ENCODE measurements around the gene PRB2.
"Not testable (repeated sequence)": the region's sequence is repeated elsewhere in the genome, so short reads cannot be mapped to it uniquely, and the experiment has no call there.

The PRB2 gene

GRCh38 chr12:11395467-11395866, at the start of gene PRB2:
PRB2 (minus strand) TSS chr12:11395567; CDS start chr12:11395529, 38 bp downstream.
- not testable (repeated sequence) for H3K4me1 ChIP-seq (ENCODE audit: control insufficient read depth, low read depth, low read length); H3K27me3 ChIP-seq (ENCODE audit: control insufficient read depth, insufficient read depth, low read length); H3K36me3 ChIP-seq (ENCODE audit: control insufficient read depth, low read depth, low read length); H3K4me3 ChIP-seq (ENCODE audit: low read length); H3K9ac ChIP-seq (ENCODE audit: low read length); H3K27ac ChIP-seq (ENCODE audit: low read length); H3K9me3 ChIP-seq (ENCODE audit: control insufficient read depth, low read depth, low read length)

GRCh38 chr12:11437966-11438365, 42.6 kb upstream of the PRB2 start:
- H3K27ac ChIP-seq (ENCODE audit: low read length): no peak overlapping the region
- H3K9me3 ChIP-seq (ENCODE audit: control insufficient read depth, low read depth, low read length): no peaks in the 10 kb centered on the region
- no peak overlapping the region for H3K9ac ChIP-seq (ENCODE audit: low read length)
- H3K27me3 ChIP-seq (ENCODE audit: control insufficient read depth, insufficient read depth, low read length): no peaks in the 10 kb centered on the region
- no peaks in the 10 kb centered on the region for H3K36me3 ChIP-seq (ENCODE audit: control insufficient read depth, low read depth, low read length)
- H3K4me3 ChIP-seq (ENCODE audit: low read length): no peak overlapping the region
- H3K4me1 ChIP-seq (ENCODE audit: control insufficient read depth, low read depth, low read length): no peaks in the 10 kb centered on the region

GRCh38 chr12:11433664-11434063, 38.3 kb upstream of the PRB2 start:
- Histone ChIP-seq H3K36me3 (ENCODE audit: control insufficient read depth, low read depth, low read length) (no peaks in the 10 kb centered on the region), H3K9me3 (ENCODE audit: control insufficient read depth, low read depth, low read length) (no peaks in the 10 kb centered on the region), H3K4me3 (ENCODE audit: low read length) (no peak overlapping the region), H3K27me3 (ENCODE audit: control insufficient read depth, insufficient read depth, low read length) (no peaks in the 10 kb centered on the region), H3K4me1 (ENCODE audit: control insufficient read depth, low read depth, low read length) (no peaks in the 10 kb centered on the region), H3K27ac (ENCODE audit: low read length) (no peak overlapping the region), H3K9ac (ENCODE audit: low read length) (no peak overlapping the region)

GRCh38 chr12:11431486-11431885, 36.1 kb upstream of the PRB2 start:
- no peak overlapping the region for H3K27ac ChIP-seq (ENCODE audit: low read length)
- H3K4me1 ChIP-seq (ENCODE audit: control insufficient read depth, low read depth, low read length): no peaks in the 10 kb centered on the region
- no peaks in the 10 kb centered on the region for H3K27me3 ChIP-seq (ENCODE audit: control insufficient read depth, insufficient read depth, low read length)
- H3K36me3 ChIP-seq (ENCODE audit: control insufficient read depth, low read depth, low read length): no peaks in the 10 kb centered on the region
- no peak overlapping the region for H3K4me3 ChIP-seq (ENCODE audit: low read length)
- no peaks in the 10 kb centered on the region for H3K9me3 ChIP-seq (ENCODE audit: control insufficient read depth, low read depth, low read length)
- no peak overlapping the region for H3K9ac ChIP-seq (ENCODE audit: low read length)

GRCh38 chr12:11427341-11427740, 32.0 kb upstream of the PRB2 start:
- Histone ChIP-seq H3K27me3 (ENCODE audit: control insufficient read depth, insufficient read depth, low read length) (no peaks in the 10 kb centered on the region), H3K4me3 (ENCODE audit: low read length) (no peak overlapping the region)

GRCh38 chr12:11412731-11413130, 17.4 kb upstream of the PRB2 start:
- H3K36me3 ChIP-seq (ENCODE audit: control insufficient read depth, low read depth, low read length): no peaks in the 10 kb centered on the region
- H3K4me3 ChIP-seq (ENCODE audit: low read length): no peak overlapping the region
- H3K27ac ChIP-seq (ENCODE audit: low read length): no peak overlapping the region
- H3K9me3 ChIP-seq (ENCODE audit: control insufficient read depth, low read depth, low read length): peaks cover 4% of the 10 kb centered on the region
- no peaks in the 10 kb centered on the region for H3K4me1 ChIP-seq (ENCODE audit: control insufficient read depth, low read depth, low read length)
- no peak overlapping the region for H3K9ac ChIP-seq (ENCODE audit: low read length)
- no peaks in the 10 kb centered on the region for H3K27me3 ChIP-seq (ENCODE audit: control insufficient read depth, insufficient read depth, low read length)

More at GRCh38 chr12:11427341-11427740, 32.0 kb upstream of the PRB2 start:
- no peak overlapping the region for H3K27ac ChIP-seq (ENCODE audit: low read length)
- no peaks in the 10 kb centered on the region for H3K9me3 ChIP-seq (ENCODE audit: control insufficient read depth, low read depth, low read length)
- H3K9ac ChIP-seq (ENCODE audit: low read length): no peak overlapping the region
- H3K4me1 ChIP-seq (ENCODE audit: control insufficient read depth, low read depth, low read length): no peaks in the 10 kb centered on the region
- H3K36me3 ChIP-seq (ENCODE audit: control insufficient read depth, low read depth, low read length): no peaks in the 10 kb centered on the region

- Histone ChIP-seq H3K9ac (ENCODE audit: low read length) (no peak overlapping the region), H3K4me3 (ENCODE audit: low read length) (no peak overlapping the region), H3K36me3 (ENCODE audit: control insufficient read depth, low read depth, low read length) (no peaks in the 10 kb centered on the region), H3K27me3 (ENCODE audit: control insufficient read depth, insufficient read depth, low read length) (no peaks in the 10 kb centered on the region), H3K9me3 (ENCODE audit: control insufficient read depth, low read depth, low read length) (no peaks in the 10 kb centered on the region), H3K4me1 (ENCODE audit: control insufficient read depth, low read depth, low read length) (no peaks in the 10 kb centered on the region), H3K27ac (ENCODE audit: low read length) (no peak overlapping the region)
These were observed 12.7 kb upstream of the PRB2 start for GRCh38 chr12:11408096-11408495.

GRCh38 chr12:11397366-11397765, 2.0 kb upstream of the PRB2 start:
- H3K9me3 ChIP-seq (ENCODE audit: control insufficient read depth, low read depth, low read length): no peaks in the 10 kb centered on the region
- no peak overlapping the region for H3K9ac ChIP-seq (ENCODE audit: low read length)
- no peaks in the 10 kb centered on the region for H3K4me1 ChIP-seq (ENCODE audit: control insufficient read depth, low read depth, low read length)
- H3K4me3 ChIP-seq (ENCODE audit: low read length): no peak overlapping the region
- H3K36me3 ChIP-seq (ENCODE audit: control insufficient read depth, low read depth, low read length): no peaks in the 10 kb centered on the region
- H3K27ac ChIP-seq (ENCODE audit: low read length): no peak overlapping the region
- no peaks in the 10 kb centered on the region for H3K27me3 ChIP-seq (ENCODE audit: control insufficient read depth, insufficient read depth, low read length)

- not testable (repeated sequence) for H3K4me3 ChIP-seq (ENCODE audit: low read length); H3K27ac ChIP-seq (ENCODE audit: low read length); H3K4me1 ChIP-seq (ENCODE audit: control insufficient read depth, low read depth, low read length); H3K9ac ChIP-seq (ENCODE audit: low read length); H3K27me3 ChIP-seq (ENCODE audit: control insufficient read depth, insufficient read depth, low read length); H3K9me3 ChIP-seq (ENCODE audit: control insufficient read depth, low read depth, low read length); H3K36me3 ChIP-seq (ENCODE audit: control insufficient read depth, low read depth, low read length)
These were observed 3.9 kb downstream of the PRB2 start for GRCh38 chr12:11391456-11391855.

- not testable (repeated sequence) for H3K27ac ChIP-seq (ENCODE audit: low read length); H3K36me3 ChIP-seq (ENCODE audit: control insufficient read depth, low read depth, low read length); H3K4me1 ChIP-seq (ENCODE audit: control insufficient read depth, low read depth, low read length); H3K4me3 ChIP-seq (ENCODE audit: low read length); H3K9ac ChIP-seq (ENCODE audit: low read length); H3K27me3 ChIP-seq (ENCODE audit: control insufficient read depth, insufficient read depth, low read length); H3K9me3 ChIP-seq (ENCODE audit: control insufficient read depth, low read depth, low read length)
These were observed 17.9 kb downstream of the PRB2 start for GRCh38 chr12:11377420-11377819.

- H3K27ac ChIP-seq (ENCODE audit: low read length): no peak overlapping the region
- no peaks in the 10 kb centered on the region for H3K9me3 ChIP-seq (ENCODE audit: control insufficient read depth, low read depth, low read length)
- H3K36me3 ChIP-seq (ENCODE audit: control insufficient read depth, low read depth, low read length): no peaks in the 10 kb centered on the region
- H3K9ac ChIP-seq (ENCODE audit: low read length): no peak overlapping the region
- H3K4me3 ChIP-seq (ENCODE audit: low read length): no peak overlapping the region
- H3K27me3 ChIP-seq (ENCODE audit: control insufficient read depth, insufficient read depth, low read length): no peaks in the 10 kb centered on the region
- no peaks in the 10 kb centered on the region for H3K4me1 ChIP-seq (ENCODE audit: control insufficient read depth, low read depth, low read length)
These were observed 34.2 kb downstream of the PRB2 start for GRCh38 chr12:11361151-11361550.

- H3K36me3 ChIP-seq (ENCODE audit: control insufficient read depth, low read depth, low read length); H3K4me3 ChIP-seq (ENCODE audit: low read length); H3K9ac ChIP-seq (ENCODE audit: low read length); H3K4me1 ChIP-seq (ENCODE audit: control insufficient read depth, low read depth, low read length); H3K9me3 ChIP-seq (ENCODE audit: control insufficient read depth, low read depth, low read length); H3K27me3 ChIP-seq (ENCODE audit: control insufficient read depth, insufficient read depth, low read length); H3K27ac ChIP-seq (ENCODE audit: low read length): not testable (repeated sequence)
These were observed 35.0 kb downstream of the PRB2 start for GRCh38 chr12:11360205-11360883.

All from iPS-18a (cell line).